ENCODE data around the gene SBNO2.

SBNO2 gene

GRCh38 chr19:1105873-1106840, 67.9 kb downstream of the SBNO2 start:
- H3K4me3 ChIP-seq (ENCODE audit: low read depth, low read length) = no peak overlapping the region
- no peak for TF ChIP-seq CTCF (IDR thresholded peaks at IDR 0.05; ENCODE audit: borderline replicate concordance, insufficient read depth, low read depth, low read length)

GRCh38 chr19:1105008-1105872, 68.8 kb downstream of the SBNO2 start:
- H3K4me3 ChIP-seq (ENCODE audit: low read depth, low read length) = peak overlapping the region; percentile 85
- no peak for TF ChIP-seq CTCF (IDR thresholded peaks at IDR 0.05; ENCODE audit: borderline replicate concordance, insufficient read depth, low read depth, low read length)

- peak overlapping the region; percentile 85 for H3K4me3 ChIP-seq (ENCODE audit: low read depth, low read length)
- no peak for TF ChIP-seq CTCF (IDR thresholded peaks at IDR 0.05; ENCODE audit: borderline replicate concordance, insufficient read depth, low read depth, low read length)
Observed at GRCh38 chr19:1104311-1105007, 69.6 kb downstream of the SBNO2 start.

- TF ChIP-seq CTCF (IDR thresholded peaks at IDR 0.05; ENCODE audit: borderline replicate concordance, insufficient read depth, low read depth, low read length) = no peak
- H3K4me3 ChIP-seq (ENCODE audit: low read depth, low read length) = peak within 1 kb of the TSS; percentile 85
Observed at GRCh38 chr19:1103708-1104310, 70.3 kb downstream of the SBNO2 start, which contains the start of gene GPX4. Gene GPX4, plus strand, starts transcription at chr19:1103994. Its CDS starts 50 bp downstream, at chr19:1104044.

- H3K4me3 ChIP-seq (ENCODE audit: low read depth, low read length) = no peak overlapping the region
- TF ChIP-seq CTCF (IDR thresholded peaks at IDR 0.05; ENCODE audit: borderline replicate concordance, insufficient read depth, low read depth, low read length) = no peak
Observed at GRCh38 chr19:1103132-1103707, 70.8 kb downstream of the SBNO2 start.
